ENCODE results near the gene RDH5.

DNA sequence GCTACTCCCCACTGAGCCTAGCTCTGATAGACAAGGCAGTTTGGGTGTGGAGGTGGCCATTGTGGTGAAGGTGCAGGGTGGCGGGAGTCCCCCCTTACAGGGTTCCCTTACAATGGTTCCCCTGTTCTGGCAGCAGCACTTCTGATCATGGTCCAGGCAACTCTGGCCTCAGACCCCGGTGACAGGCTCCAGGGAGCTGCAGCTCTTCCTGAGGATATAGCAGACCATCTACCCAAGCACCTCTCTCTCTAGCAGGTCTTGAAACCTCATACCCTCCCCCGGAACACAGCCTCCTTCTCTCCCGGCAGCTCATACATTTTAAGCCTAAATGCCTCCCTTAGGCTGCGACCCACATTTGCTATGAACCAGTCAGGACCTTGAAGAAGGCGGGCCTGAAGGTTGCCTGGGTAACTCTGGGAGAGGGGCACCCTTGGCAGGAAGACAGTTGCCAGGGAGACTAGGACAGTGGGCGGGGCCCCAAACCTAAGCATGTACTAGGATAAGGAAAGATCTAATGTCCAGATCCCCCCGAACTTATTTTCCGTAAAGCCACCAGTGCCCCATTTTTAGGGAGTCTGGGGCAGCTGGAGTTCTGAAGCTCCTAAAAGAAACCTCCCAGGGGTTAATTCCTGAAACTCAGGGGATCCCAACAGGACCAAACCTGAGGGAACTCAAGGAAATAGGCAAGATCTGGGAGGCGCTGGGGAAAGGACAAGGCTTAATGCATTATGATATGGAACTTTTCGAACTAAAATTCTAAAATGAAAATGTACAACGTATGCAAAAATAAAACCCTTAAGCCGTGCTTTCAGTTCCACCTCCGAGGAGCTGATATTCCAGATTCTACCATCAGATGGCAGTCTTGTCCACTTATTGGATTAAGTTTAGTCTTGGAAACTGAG lies 18.2 kb downstream of the RDH5 start:
- peak in 1 of 3 donors; percentile 11 for TF ChIP-seq POLR2AphosphoS5 (IDR thresholded peaks at IDR 0.05)
- TF ChIP-seq, protein P1, sequence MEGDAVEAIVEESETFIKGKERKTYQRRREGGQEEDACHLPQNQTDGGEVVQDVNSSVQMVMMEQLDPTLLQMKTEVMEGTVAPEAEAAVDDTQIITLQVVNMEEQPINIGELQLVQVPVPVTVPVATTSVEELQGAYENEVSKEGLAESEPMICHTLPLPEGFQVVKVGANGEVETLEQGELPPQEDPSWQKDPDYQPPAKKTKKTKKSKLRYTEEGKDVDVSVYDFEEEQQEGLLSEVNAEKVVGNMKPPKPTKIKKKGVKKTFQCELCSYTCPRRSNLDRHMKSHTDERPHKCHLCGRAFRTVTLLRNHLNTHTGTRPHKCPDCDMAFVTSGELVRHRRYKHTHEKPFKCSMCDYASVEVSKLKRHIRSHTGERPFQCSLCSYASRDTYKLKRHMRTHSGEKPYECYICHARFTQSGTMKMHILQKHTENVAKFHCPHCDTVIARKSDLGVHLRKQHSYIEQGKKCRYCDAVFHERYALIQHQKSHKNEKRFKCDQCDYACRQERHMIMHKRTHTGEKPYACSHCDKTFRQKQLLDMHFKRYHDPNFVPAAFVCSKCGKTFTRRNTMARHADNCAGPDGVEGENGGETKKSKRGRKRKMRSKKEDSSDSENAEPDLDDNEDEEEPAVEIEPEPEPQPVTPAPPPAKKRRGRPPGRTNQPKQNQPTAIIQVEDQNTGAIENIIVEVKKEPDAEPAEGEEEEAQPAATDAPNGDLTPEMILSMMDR (IDR thresholded peaks at IDR 0.05 in 8 of 11, conservative IDR thresholded peaks at IDR 0.05 in 3 of 11), result peak; percentile 90 to 98 (median 95)
- no peak for TF ChIP-seq POLR2A (IDR thresholded peaks at IDR 0.05)
